ENCODE data around the gene ZNF248. TPM values are rescaled to one million over a fixed set of nuclear protein-coding genes. Genes with fewer than 3 reads are reported as not detected.

Gene ZNF248
- total and polyA plus RNA-seq, 2 donors (not counting 1 experiment from before 2014, with no cell fraction given) = 8.6 to 19.5 TPM

DNA sequence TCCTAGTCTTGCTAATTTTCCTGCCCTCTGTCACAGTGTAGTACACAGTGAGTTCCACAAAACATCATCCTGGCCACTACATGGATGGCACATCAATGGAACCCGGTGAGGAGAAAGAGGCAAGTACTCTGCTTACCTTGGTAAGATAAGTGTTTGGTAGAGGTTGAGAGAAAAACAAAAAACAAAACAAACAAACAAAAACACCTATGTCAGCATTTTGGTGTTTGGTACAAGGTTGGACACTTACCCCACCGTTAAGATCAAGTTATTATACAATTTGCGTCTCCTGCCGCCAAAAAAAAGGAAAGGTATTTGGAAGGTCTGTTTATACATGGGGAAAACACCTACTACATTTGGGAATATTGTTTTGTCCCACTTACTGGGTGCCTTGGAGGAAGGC is 72.7 kb downstream of the ZNF248 start:
- Mint-ChIP-seq H3K27me3 (no peaks in the 10 kb centered on the region), H3K9me3 (ENCODE audit: insufficient read depth) (peaks cover 3% of the 10 kb centered on the region), H3K4me1 (no peaks in the 10 kb centered on the region), H3K4me3 (no peak overlapping the region), H3K27ac (no peak overlapping the region)
- no peak overlapping the region for H2AFZ ChIP-seq (ENCODE audit: insufficient read depth, low read depth, low read length, poor library complexity, severe bottlenecking)
- no peak for DNase-seq
- H3K79me2 ChIP-seq (ENCODE audit: control insufficient read depth, insufficient read depth, low read length) = no peaks in the 10 kb centered on the region
- no peaks in the 10 kb centered on the region for H3K27me3 ChIP-seq (replicated peaks in 1 of 4; ENCODE audit: control extremely low read depth in 1 of 4, control insufficient read depth in 3 of 4, insufficient read depth in 4 of 4, low read length in 3 of 4)
- H3K36me3 ChIP-seq (replicated peaks in 1 of 2; ENCODE audit: control extremely low read depth in 1 of 2, control insufficient read depth in 1 of 2, extremely low read depth in 1 of 2, insufficient read depth in 2 of 2, low read length in 1 of 2) = no peaks in the 10 kb centered on the region
- TF ChIP-seq, protein P1, sequence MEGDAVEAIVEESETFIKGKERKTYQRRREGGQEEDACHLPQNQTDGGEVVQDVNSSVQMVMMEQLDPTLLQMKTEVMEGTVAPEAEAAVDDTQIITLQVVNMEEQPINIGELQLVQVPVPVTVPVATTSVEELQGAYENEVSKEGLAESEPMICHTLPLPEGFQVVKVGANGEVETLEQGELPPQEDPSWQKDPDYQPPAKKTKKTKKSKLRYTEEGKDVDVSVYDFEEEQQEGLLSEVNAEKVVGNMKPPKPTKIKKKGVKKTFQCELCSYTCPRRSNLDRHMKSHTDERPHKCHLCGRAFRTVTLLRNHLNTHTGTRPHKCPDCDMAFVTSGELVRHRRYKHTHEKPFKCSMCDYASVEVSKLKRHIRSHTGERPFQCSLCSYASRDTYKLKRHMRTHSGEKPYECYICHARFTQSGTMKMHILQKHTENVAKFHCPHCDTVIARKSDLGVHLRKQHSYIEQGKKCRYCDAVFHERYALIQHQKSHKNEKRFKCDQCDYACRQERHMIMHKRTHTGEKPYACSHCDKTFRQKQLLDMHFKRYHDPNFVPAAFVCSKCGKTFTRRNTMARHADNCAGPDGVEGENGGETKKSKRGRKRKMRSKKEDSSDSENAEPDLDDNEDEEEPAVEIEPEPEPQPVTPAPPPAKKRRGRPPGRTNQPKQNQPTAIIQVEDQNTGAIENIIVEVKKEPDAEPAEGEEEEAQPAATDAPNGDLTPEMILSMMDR (IDR thresholded peaks at IDR 0.05) = no peak
- no peak for TF ChIP-seq EZH2 (IDR thresholded peaks at IDR 0.05; ENCODE audit: borderline replicate concordance, insufficient read depth, low read depth, low read length, poor library complexity, severe bottlenecking)
- POLR2A ChIA-PET = no interaction called here
- H4K20me1 ChIP-seq (ENCODE audit: control insufficient read depth, insufficient read depth, low read length, poor library complexity, severe bottlenecking) = no peaks in the 10 kb centered on the region
- no peak overlapping the region for H3K4me2 ChIP-seq (replicated peaks; ENCODE audit: low read depth, low read length, poor library complexity, severe bottlenecking)
- H3K9ac ChIP-seq (ENCODE audit: low read length) = no peak overlapping the region
- no peak overlapping the region for H3K27ac ChIP-seq (ENCODE audit: low read length in 2 of 2)
- no peak for ATAC-seq (ENCODE audit: low read depth)
- no peaks in the 10 kb centered on the region for H3K4me1 ChIP-seq (ENCODE audit: control insufficient read depth in 2 of 2, insufficient read depth in 2 of 2, low read length in 2 of 2)
- no peak overlapping the region for H3K4me3 ChIP-seq (ENCODE audit: control extremely low read depth in 1 of 5, extremely low read depth in 1 of 5, insufficient read depth in 1 of 5, low read depth in 2 of 5, low read length in 4 of 5)
- intact Hi-C loops (cut with micrococcal nuclease) = no loop called here
- CTCF ChIA-PET = no interaction called here
- H3K9me3 ChIP-seq (ENCODE audit: control extremely low read depth in 1 of 3, control insufficient read depth in 2 of 3, insufficient read depth in 1 of 3, low read length in 2 of 3) = peaks cover 0 to 17% (median 7%) of the 10 kb centered on the region in 3 donors
- no CpG with 5 or more reads among the region's 4 CpGs for WGBS (ENCODE audit: insufficient coverage)

DNA sequence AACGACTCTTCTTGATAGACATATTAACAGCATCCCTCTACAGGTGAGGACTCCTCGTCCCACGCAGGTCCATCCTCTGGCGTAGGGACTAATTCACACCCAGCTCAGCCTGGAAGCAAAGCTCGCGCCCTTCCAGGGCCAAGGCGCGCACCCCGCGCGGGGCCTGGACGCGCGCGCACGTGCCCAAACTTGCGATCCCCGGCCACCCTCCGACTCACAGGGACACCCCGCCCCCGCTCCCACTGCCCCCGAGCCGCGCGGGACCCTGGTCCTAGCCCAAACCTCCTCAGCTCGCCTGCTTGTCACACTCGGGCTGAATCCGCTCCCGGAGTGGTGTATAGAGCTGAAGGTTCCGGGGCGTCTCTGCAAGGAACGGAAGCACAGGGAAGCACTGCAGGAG is 76.9 kb downstream of the ZNF248 start:
- peaks cover 2% of the 10 kb centered on the region for H3K9me3 Mint-ChIP-seq (ENCODE audit: insufficient read depth)
- intact Hi-C loops (cut with micrococcal nuclease) = no loop called here
- ATAC-seq (ENCODE audit: low read depth) = no peak
- H3K27me3 Mint-ChIP-seq = no peaks in the 10 kb centered on the region
- DNase-seq = no peak
- ChIA-PET CTCF (no interaction called here), POLR2A (no interaction called here)
- H3K4me3 Mint-ChIP-seq = no peak overlapping the region
- Histone ChIP-seq H4K20me1 (ENCODE audit: control insufficient read depth, insufficient read depth, low read length, poor library complexity, severe bottlenecking) (no peaks in the 10 kb centered on the region), H3K79me2 (ENCODE audit: control insufficient read depth, insufficient read depth, low read length) (no peaks in the 10 kb centered on the region), H3K4me1 (ENCODE audit: control insufficient read depth in 2 of 2, insufficient read depth in 2 of 2, low read length in 2 of 2) (no peaks in the 10 kb centered on the region), H2AFZ (ENCODE audit: insufficient read depth, low read depth, low read length, poor library complexity, severe bottlenecking) (no peak overlapping the region), H3K9ac (ENCODE audit: low read length) (no peak overlapping the region), H3K9me3 (ENCODE audit: control extremely low read depth in 1 of 3, control insufficient read depth in 2 of 3, insufficient read depth in 1 of 3, low read length in 2 of 3) (peaks cover 1 to 9% (median 7%) of the 10 kb centered on the region in 3 donors), H3K36me3 (replicated peaks in 1 of 2; ENCODE audit: control extremely low read depth in 1 of 2, control insufficient read depth in 1 of 2, extremely low read depth in 1 of 2, insufficient read depth in 2 of 2, low read length in 1 of 2) (no peaks in the 10 kb centered on the region), H3K4me2 (replicated peaks; ENCODE audit: low read depth, low read length, poor library complexity, severe bottlenecking) (no peak overlapping the region), H3K27me3 (replicated peaks in 1 of 4; ENCODE audit: control extremely low read depth in 1 of 4, control insufficient read depth in 3 of 4, insufficient read depth in 4 of 4, low read length in 3 of 4) (no peaks in the 10 kb centered on the region), H3K27ac (ENCODE audit: low read length in 2 of 2) (no peak overlapping the region), H3K4me3 (ENCODE audit: control extremely low read depth in 1 of 5, extremely low read depth in 1 of 5, insufficient read depth in 1 of 5, low read depth in 2 of 5, low read length in 4 of 5) (no peak overlapping the region)
- no peak overlapping the region for H3K27ac Mint-ChIP-seq
- WGBS (ENCODE audit: insufficient coverage) = 69% methylated on average over 32 of the region's 32 CpGs
- no peaks in the 10 kb centered on the region for H3K4me1 Mint-ChIP-seq
- TF ChIP-seq EZH2 (IDR thresholded peaks at IDR 0.05; ENCODE audit: borderline replicate concordance, insufficient read depth, low read depth, low read length, poor library complexity, severe bottlenecking) = no peak
- TF ChIP-seq, protein P1 (IDR thresholded peaks at IDR 0.05) = no peak

All from B cell (primary cell).